Sigmoid colon (tissue), 7 donors: Measurements from ENCODE around the gene PLA2G12A. TPM values are rescaled to one million over a fixed set of nuclear protein-coding genes. Genes with fewer than 3 reads are reported as not detected.

ENCODE experiments used
- DNase-seq: peaks from one replicate; pipeline ENCODE4 v3.0.0-alpha.2; 2019
- H3K27ac ChIP-seq, 4 donors: fragments of 200-600 bp; sonication (generic); one replicate each; pipeline ENCODE4 v1.5.1; 2016 to 2019; ENCODE audit warnings: mild to moderate bottlenecking in 1 of 4
- H3K27me3 ChIP-seq, 3 donors: fragments of 200-600 bp; sonication (generic); one replicate each; pipeline ENCODE4 v1.5.1; 2019; ENCODE audit warnings: mild to moderate bottlenecking in 1 of 3
- H3K36me3 ChIP-seq, 4 donors: fragments of 200-600 bp; sonication (generic); one replicate each; pipeline ENCODE4 v1.5.1; 2016 to 2019
- H3K4me1 ChIP-seq, 4 donors: fragments of 200-600 bp; sonication (generic); one replicate each; pipeline ENCODE4 v1.5.1; 2017 to 2019
- H3K4me3 ChIP-seq, 4 donors: fragments of 200-600 bp; sonication (generic); one replicate each; pipeline ENCODE4 v1.5.1; 2017 to 2019; ENCODE audit warnings: mild to moderate bottlenecking in 2 of 4, moderate library complexity in 1 of 4
- H3K9me3 ChIP-seq, 4 donors: fragments of 200-600 bp in 3 of 4; sonication (generic) in 3 of 4; one replicate each; pipeline versions ENCODE4 v1.5.1 to v1.6.1; 2013 to 2019
- EP300 ChIP-seq, 4 donors: sonication (generic); formaldehyde crosslinking; IDR thresholded peaks; one replicate each; pipeline ENCODE4 v1.6.1; 2017; ENCODE audit warnings: antibody characterized with exemption in 4 of 4
- POLR2A ChIP-seq, 2 donors: fragments of 450-650 bp; IDR thresholded peaks; one replicate each; pipeline ENCODE4 v1.6.1; 2016; ENCODE audit warnings: antibody characterized with exemption in 2 of 2, mild to moderate bottlenecking in 2 of 2, moderate library complexity in 2 of 2
- POLR2AphosphoS5 ChIP-seq, 4 donors: sonication (generic); formaldehyde crosslinking; IDR thresholded peaks; one replicate each; pipeline ENCODE4 v1.6.1; 2017; ENCODE audit warnings: antibody characterized with exemption in 4 of 4
- WGBS, 2 donors: extraction: QIAGEN DNeasy Blood & Tissue Kit; methylation state at CpG; one replicate each; pipeline ENCODE4 v1.1.7; 2013; 5-methylcytosine and 5-hydroxymethylcytosine counted together
- intact Hi-C: fragments of 100-400 bp; cut with DNase I; formaldehyde crosslinking; loops from one replicate; pipeline ENCODE4 v1.15.1; 2023
- polyA plus RNA-seq, 3 donors: library from polyadenylated mRNA; stranded (reverse); fragments of 200-250 nt; gene quantifications; one replicate each; pipeline ENCODE4 v1.2.3, GENCODE V29; 2013
- total RNA-seq, 4 donors: library from RNA; depleted of rRNA; stranded (reverse); fragments of >200 nt; gene quantifications; one replicate each; pipeline ENCODE4 v1.1.0, GENCODE V29; 2016
- TF ChIP-seq, protein P1 (sequence below), 4 experiments: fragments of 450-650 bp in 3 of 4; fragments of 200-600 bp in 1 of 4; IDR thresholded peaks; one replicate each; pipeline ENCODE4 v1.5.1; 2016 to 2019; ENCODE audit warnings: antibody characterized with exemption in 4 of 4, mild to moderate bottlenecking in 3 of 4, moderate library complexity in 2 of 4
- donor health status: healthy with polysubstance abuse.
- donor health status: Bipolar disorder and iron deficiency.
- donor health status: healthy.

PLA2G12A gene
- total and polyA plus RNA-seq, 7 donors: 6.6 to 94.8 (median 22.8) TPM

DNA sequence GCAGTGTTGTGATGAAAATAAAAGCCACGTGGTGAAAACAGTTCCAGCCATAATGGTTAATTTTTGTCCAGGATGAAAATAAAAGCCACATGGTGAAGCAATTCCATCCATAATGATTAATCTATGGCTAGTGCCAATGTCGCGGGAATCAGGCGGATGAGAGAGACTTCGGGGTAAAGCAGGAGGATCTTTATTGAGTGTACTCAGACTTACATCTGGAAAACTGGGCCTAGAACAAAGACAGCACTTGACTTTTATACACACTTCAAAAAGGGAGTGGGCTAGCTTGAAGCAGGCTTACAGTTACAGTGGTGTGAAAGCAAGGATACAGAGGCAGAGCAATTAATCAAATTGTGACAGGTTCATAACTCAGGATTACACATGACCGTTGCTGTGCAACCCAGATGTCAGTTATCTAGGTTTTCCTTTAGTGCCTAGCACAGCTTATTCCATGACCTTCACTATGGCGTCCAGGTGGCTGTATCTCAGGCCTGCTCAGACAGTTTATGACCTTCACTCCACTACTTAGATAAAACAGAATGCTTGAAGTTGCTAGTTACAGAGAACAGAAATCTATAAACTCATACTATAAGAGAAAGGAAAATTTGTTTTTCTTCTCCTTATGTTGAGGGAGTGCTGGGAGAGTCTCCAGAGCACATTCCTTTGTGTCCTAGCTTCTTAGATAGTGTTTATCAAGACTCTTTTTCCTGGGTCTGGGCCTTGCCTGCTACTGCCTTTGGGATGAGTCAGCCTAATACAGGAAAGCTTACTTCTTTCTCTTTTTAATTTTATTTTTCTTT lies 5.9 kb upstream of the PLA2G12A start:
- Histone ChIP-seq H3K27ac (no peak overlapping the region), H3K36me3 (no peaks in the 10 kb centered on the region), H3K27me3 (no peaks in the 10 kb centered on the region), H3K4me3 (no peak overlapping the region), H3K4me1 (peaks cover 0 to 2% (median under 1%) of the 10 kb centered on the region in 4 donors), H3K9me3 (no peaks in the 10 kb centered on the region)
- no peak for DNase-seq
- TF ChIP-seq, protein P1, sequence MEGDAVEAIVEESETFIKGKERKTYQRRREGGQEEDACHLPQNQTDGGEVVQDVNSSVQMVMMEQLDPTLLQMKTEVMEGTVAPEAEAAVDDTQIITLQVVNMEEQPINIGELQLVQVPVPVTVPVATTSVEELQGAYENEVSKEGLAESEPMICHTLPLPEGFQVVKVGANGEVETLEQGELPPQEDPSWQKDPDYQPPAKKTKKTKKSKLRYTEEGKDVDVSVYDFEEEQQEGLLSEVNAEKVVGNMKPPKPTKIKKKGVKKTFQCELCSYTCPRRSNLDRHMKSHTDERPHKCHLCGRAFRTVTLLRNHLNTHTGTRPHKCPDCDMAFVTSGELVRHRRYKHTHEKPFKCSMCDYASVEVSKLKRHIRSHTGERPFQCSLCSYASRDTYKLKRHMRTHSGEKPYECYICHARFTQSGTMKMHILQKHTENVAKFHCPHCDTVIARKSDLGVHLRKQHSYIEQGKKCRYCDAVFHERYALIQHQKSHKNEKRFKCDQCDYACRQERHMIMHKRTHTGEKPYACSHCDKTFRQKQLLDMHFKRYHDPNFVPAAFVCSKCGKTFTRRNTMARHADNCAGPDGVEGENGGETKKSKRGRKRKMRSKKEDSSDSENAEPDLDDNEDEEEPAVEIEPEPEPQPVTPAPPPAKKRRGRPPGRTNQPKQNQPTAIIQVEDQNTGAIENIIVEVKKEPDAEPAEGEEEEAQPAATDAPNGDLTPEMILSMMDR (IDR thresholded peaks at IDR 0.05): no peak
- no peak for TF ChIP-seq POLR2A (IDR thresholded peaks at IDR 0.05)
- no peak for TF ChIP-seq EP300 (IDR thresholded peaks at IDR 0.05)
- no peak for TF ChIP-seq POLR2AphosphoS5 (IDR thresholded peaks at IDR 0.05)
- intact Hi-C loops: no loop called here
- WGBS, 2 donors: 19 to 68% methylated on average over 7 of the region's 7 CpGs

DNA sequence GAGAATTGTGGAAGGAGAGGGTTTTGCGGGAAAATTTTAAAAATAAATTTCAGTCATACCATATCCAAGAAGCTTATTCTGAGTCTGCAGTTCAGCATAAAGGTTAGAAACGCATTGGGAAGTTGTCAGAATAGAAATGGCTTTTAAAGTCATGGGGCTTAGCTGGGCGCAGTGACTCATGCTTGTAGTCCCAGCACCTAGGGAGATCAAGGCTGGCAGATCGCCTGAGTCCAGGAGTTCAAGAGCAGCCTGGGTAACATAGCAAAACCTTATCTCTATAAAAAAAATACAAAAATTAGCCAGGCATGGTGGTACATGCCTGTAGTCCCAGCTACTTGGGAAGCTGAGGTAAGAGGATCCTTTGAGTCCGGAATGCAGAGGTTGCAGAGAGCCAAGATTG lies 3.9 kb upstream of the PLA2G12A start:
- 94% methylated on average over 5 of the region's 5 CpGs for WGBS, 2 donors
- H3K9me3 ChIP-seq: no peaks in the 10 kb centered on the region

DNA sequence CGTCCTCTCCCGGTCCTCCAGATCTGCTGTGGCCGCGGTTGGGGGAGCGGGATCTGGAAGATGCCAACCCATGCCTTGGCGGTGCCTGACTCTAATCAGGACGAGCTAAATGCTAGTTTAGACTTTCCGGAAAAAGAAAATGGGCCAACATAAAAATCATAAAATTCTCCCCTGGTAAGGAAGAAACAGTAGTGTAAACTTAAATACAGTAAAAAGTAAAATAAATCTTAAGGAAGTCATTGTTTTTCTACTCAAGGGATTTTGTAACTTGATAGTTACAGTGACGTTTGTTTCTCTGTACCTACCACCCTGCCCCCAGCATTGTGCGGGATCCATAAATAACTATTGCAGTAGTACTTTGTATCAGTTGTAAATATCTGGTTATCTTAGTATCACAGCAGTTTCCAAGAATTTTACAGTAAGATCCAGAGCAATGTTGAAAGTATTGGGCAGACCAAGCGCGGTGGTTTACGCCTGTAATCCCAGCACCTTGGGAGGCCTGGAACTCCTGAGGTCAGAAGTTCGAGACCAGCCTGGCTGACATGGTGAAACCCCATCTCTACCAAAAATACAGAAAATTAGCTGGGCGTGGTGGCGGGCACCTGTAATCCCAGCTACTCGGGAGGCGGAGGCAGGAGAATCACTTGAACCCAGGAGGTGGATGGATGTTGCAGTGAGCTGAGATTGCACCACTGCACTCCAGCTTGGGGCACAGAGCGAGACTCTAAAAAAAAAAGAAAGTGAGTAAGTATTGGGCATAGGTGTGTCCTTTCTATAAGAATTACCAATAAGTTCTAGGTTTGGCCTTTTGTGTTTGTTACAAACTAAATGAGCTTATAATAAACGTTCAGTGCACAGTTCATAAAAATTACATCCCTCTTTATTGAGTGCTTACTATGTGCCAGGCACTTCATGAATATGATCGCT lies 1.0 kb upstream of the PLA2G12A start:
- TF ChIP-seq POLR2AphosphoS5 (IDR thresholded peaks at IDR 0.05): no peak
- no peak for TF ChIP-seq EP300 (IDR thresholded peaks at IDR 0.05)
- TF ChIP-seq POLR2A (IDR thresholded peaks at IDR 0.05): no peak
- TF ChIP-seq, protein P1 (IDR thresholded peaks at IDR 0.05): no peak
- intact Hi-C loops: loop anchor here (1.0 to 5.0 kb wide), 3 partner anchors 28 to 299 kb away; partner anchors contain the start of genes CASP6, GAR1 and SEC24B
- H3K36me3 ChIP-seq: no peaks in the 10 kb centered on the region
- H3K27me3 ChIP-seq: no peaks in the 10 kb centered on the region
- H3K9me3 ChIP-seq: no peaks in the 10 kb centered on the region
- H3K27ac ChIP-seq: peak overlapping the region; percentile 74 to 81 (median 78)
- DNase-seq: no peak
- peak overlapping the region; percentile 57 to 96 (median 70) for H3K4me3 ChIP-seq
- 50 to 55% methylated on average over 21 of the region's 21 CpGs for WGBS, 2 donors
- H3K4me1 ChIP-seq: peaks cover 0 to 17% (median 10%) of the 10 kb centered on the region in 4 donors

More for the DNA sequence above, 3.9 kb upstream of the PLA2G12A start:
- intact Hi-C loops: loop anchor here (5.0 kb wide), 1 partner anchor 301 kb away; the partner anchor contains the start of gene SEC24B
- peaks cover 0 to 13% (median 9%) of the 10 kb centered on the region in 4 donors for H3K4me1 ChIP-seq
- no peaks in the 10 kb centered on the region for H3K36me3 ChIP-seq
- H3K27ac ChIP-seq: no peak overlapping the region
- TF ChIP-seq POLR2A (IDR thresholded peaks at IDR 0.05) (no peak), POLR2AphosphoS5 (IDR thresholded peaks at IDR 0.05) (no peak), EP300 (IDR thresholded peaks at IDR 0.05) (no peak)
- TF ChIP-seq, protein P1 (IDR thresholded peaks at IDR 0.05): no peak
- H3K27me3 ChIP-seq: no peaks in the 10 kb centered on the region
- no peak for DNase-seq
- no peak overlapping the region for H3K4me3 ChIP-seq

DNA sequence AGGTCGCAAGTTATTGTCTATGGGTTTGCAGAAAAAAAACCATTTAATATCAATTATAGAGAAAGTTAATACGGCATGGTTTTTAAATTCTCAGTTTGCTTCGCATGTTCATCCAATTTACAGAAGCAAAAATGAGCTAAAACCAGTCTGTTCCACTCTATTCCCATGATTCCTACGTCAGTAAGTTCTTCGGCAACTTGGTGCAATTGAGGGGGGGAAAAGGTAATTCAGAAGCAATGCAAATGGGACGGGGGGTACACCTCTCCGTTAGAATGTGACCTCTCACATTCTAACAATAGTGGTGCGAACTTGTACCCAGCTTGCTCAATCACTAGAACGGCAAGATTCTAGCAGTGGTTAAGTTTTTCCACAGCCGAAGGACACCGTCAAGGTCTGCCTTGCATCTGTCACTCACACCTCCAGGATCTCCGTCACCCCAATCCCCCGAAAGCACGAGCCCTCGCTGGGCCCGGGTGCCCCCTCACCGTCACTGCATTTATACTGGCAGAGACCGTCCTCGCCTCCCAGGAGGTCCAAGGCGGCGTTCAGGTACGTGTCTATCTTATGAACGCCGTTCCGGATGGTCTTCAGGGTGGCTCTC lies 653 bp downstream of the PLA2G12A start:
- H3K4me3 ChIP-seq: peak overlapping the region; percentile 57 to 96 (median 70)
- 1 to 3% methylated on average over 25 of the region's 25 CpGs for WGBS, 2 donors
- H3K27ac ChIP-seq: peak overlapping the region; percentile 74 to 81 (median 78)
- H3K27me3 ChIP-seq: no peaks in the 10 kb centered on the region
- TF ChIP-seq POLR2A (IDR thresholded peaks at IDR 0.05): no peak
- TF ChIP-seq EP300 (IDR thresholded peaks at IDR 0.05): no peak
- TF ChIP-seq POLR2AphosphoS5 (IDR thresholded peaks at IDR 0.05): no peak
- TF ChIP-seq, protein P1 (IDR thresholded peaks at IDR 0.05): no peak
- DNase-seq: no peak
- no peaks in the 10 kb centered on the region for H3K9me3 ChIP-seq
- no peaks in the 10 kb centered on the region for H3K36me3 ChIP-seq
- intact Hi-C loops: no loop called here
- peaks cover 0 to 17% (median 10%) of the 10 kb centered on the region in 4 donors for H3K4me1 ChIP-seq
